ENCODE data around the gene IPCEF1.
"Not testable (repeated sequence)": the region's sequence is repeated elsewhere in the genome, so short reads cannot be mapped to it uniquely, and the experiment has no call there.

GRCh38 chr6:154303642-154304041 lies 53.0 kb downstream of the IPCEF1 start:
- not testable (repeated sequence) for TF ChIP-seq POLR2AphosphoS5 (IDR thresholded peaks at IDR 0.05; ENCODE audit: borderline replicate concordance, low read depth, low read length); EZH2 (IDR thresholded peaks at IDR 0.05)

All from SK-N-MC (cell line).